Stimulated activated naive CD8-positive, alpha-beta T cell treated with anti-CD3 and anti-CD28 coated beads, Interleukin-15, Interleukin-2, amounts not matched to agents 100 U/mL and 50 U/mL, for 24 hours (primary cell): ENCODE data around the gene GUCA2A.

Source experiments
- ATAC-seq: fragments of 150-1000 bp; cut with Tn5 transposase; one replicate; pipeline ENCODE4 v1.10.0; 2021
- DNase-seq: peaks from one replicate; pipeline ENCODE4 v3.0.0; 2021

Gene GUCA2A

GRCh38 chr1:42176902-42177519, 12.5 kb upstream of the GUCA2A start:
- ATAC-seq (no peak), DNase-seq (no peak)

- no peak for ATAC-seq
- DNase-seq = no peak
These were observed 10.9 kb upstream of the GUCA2A start for GRCh38 chr1:42175314-42176054.

DNA sequence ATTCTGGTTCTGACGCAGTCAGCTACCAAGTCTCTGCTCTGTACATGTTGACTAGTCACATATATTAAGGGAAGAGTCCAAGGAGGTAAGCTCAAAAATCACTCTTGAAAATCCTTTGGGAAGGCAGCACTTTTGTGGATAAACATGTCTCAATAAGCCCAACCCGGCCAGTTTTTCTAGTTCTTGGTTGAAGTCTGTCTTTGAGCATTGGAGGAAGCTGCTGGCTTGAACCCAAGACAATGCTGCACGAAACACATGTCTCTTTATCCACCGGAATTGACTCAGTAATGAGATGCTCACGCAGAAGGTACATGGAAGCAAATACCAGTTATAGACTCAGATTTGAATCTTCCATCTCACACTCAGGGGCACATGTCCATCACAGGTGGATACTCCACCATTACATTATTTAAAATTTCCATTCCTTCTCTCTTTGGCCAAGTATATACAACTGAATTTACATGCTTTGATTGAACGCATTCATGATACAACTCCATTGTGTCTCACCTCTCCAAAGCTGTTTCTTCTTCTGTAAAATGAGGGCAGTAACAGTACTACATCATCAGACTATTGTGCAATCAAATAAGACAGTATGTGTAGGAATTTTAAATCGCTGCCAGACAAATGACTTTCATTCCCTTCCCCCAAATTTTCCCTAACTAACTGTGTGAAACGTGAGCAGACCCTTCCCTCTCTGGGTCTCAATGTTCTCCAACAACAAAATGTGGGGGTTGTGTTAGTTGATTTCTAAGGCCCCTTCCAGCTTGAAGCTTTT, 9.6 kb upstream of the GUCA2A start:
- no peak for ATAC-seq
- DNase-seq = no peak

GRCh38 chr1:42173155-42173933, 8.8 kb upstream of the GUCA2A start:
- peak; percentile 48 for ATAC-seq
- DNase-seq = peak; percentile 69

GRCh38 chr1:42172381-42173133, 8.0 kb upstream of the GUCA2A start:
- no peak for DNase-seq
- ATAC-seq = no peak

DNA sequence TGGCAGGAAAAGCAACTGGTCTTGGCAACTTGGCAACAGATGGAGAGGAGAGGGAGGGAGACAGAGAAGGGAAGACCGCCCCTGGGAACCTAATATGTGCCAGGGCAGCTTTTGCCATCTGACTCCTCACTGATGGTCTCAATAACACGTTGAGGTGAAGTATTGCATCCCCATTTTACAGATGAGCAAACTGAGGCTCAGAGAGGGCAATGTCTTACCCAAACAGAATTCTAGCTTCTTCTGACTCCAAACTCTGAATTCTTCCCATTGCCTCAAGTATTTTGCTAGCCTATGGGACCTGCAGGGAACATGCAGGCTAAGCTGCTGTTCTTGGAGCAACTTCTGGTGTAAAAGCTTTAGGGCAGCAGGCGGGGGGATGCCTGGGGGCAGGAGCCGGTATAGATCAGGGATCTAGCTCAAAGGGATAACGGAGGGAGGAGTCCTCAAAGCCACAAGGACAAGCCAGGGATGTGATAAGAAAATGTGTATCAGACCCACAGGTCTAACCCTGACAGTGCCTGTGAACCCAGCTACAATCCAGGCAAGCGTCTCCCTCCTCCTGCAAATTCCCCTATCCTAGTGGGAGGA, 7.2 kb upstream of the GUCA2A start:
- DNase-seq (no peak), ATAC-seq (no peak)

DNA sequence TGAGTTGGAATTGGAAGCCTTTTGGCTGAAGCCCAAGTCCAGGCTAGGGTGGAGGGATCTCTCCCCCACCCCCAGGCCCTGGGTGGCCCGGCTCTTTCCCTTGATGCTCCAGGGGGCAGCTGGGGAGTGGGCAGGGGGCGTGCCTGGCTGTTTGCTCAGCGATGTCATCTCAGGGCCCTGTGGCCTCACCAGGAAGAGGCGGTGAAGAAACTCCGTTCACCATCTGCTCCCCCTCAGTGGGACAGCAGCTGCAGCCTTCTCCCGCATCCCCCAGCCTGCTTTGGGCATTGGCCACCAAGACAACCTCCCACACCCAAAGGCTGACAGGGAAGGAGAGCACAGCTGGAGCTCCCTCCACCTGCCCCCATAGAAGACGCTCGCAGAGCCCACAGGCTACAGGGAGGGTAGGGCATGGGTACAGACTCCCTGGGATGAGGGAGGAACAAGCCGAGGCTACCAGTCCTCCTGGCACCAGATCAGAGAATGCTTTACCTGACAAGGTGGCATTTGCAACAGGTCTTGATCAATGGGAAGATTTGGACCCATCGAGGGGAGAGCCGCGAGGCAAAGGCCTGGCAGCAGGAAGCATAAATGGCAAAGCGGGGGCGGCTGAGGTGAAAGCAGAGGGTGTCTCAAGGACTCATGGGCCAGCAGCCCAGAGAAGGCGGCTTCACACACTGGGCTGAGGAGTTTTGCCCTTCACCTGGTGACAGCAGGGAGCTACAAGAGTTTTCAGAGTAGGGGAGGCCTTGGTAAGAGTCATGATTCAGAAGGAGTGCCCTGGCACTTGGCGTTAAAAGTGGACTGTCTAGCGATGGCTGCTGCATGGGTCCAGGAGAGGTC, 6.5 kb upstream of the GUCA2A start:
- ATAC-seq (no peak), DNase-seq (no peak)

- ATAC-seq (no peak), DNase-seq (no peak)
These were observed 4.2 kb upstream of the GUCA2A start for GRCh38 chr1:42168763-42169162.

DNA sequence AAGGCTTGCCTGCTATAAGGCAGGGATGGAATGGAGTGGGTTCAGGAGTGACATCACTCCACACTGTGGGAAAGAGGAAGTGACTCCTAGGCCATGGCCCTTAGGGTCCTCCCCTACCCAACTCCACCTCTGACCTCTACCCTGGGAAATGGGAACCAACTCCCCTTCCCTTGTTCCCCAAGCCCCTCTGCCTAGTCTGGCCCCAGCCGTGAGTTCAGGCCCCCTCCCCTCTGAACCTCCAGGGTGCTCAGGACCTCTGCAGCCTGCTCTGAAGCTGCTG, 3.8 kb upstream of the GUCA2A start:
- DNase-seq (no peak), ATAC-seq (no peak)

DNA sequence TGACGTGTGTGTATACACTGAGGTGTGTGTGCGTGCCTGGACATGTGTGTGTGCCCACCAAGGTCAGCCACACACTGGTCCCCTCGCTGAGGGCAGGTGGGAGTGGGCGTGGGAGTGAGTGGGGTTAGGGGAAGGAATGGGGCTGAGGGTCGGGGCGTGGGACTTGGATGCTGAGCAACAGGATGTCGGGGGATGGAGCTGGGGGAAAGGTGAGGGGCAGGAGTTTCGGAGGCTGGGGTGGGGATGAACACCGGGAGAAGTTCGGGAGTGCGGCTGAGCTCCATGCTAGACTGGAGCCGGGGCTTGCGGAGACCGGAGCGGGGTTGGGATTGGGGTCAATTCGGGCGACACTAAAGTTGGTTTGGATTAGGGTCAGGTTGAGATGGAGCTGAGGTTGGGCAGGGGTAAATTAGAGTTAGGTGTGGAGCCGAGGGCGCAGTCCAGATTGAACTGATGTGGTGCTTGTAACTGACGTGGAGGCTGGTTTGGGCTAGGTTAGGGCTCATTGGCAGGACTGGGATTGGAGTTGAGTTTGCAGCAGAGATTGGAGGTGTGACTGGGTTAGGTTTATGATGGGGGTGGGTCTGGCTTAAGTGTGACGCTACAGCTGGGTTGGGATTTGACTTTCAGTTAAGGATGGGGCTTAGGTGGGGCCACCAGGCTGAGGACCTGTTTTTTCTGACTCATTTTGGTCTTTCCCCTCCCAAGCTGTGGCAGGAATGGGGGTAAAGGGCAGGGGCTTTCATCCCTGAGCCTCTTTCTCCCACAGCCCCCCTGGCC, 3.3 kb upstream of the GUCA2A start:
- no peak for DNase-seq
- ATAC-seq = no peak

- ATAC-seq = no peak
- DNase-seq = no peak
These were observed 1.1 kb upstream of the GUCA2A start for GRCh38 chr1:42165511-42166210.

- no peak for ATAC-seq
- DNase-seq = no peak
These were observed 725 bp downstream of the GUCA2A start for GRCh38 chr1:42163536-42164503.

DNA sequence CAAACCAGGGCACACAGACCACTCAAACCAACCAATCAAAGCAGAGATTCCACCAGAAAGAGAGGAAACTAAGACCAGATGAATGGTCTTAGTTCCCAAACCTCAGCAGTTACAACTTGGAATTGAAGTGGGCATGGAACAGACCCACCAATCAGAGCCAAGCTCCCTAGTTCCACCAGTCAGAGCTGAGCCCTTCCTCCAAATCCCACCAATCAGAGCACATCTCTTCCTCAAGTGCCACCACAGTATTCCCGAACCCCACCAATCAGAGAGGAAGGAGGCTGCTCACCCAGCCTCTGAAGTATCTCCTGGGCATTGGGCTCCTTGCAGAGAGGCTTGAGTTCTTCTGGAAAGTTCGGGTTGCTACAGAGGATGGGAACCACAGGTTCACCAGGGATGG, 1.4 kb downstream of the GUCA2A start:
- DNase-seq (no peak), ATAC-seq (no peak)

GRCh38 chr1:42162181-42162580, 2.4 kb downstream of the GUCA2A start:
- ATAC-seq (no peak), DNase-seq (no peak)

GRCh38 chr1:42158189-42158588, 6.4 kb downstream of the GUCA2A start:
- ATAC-seq (no peak), DNase-seq (no peak)

DNA sequence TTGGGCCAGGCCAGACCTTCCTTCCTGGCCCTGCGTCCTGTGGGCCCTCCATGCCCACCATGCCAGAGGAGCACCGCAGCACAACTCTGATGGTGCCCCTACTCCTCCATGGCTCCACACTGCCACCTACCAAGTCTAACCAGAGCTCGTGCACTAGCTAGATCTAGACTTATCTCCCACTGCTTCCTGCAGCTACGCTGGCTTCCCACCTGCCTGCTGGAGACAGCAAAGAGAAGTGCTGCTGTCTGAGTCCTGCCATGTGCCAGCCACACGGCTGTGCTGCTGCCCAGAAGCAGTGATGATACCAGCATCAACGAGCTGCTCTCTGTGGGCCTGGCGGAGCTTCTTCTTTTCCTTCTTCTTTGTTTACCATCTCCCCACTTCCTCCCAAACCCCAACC, 6.9 kb downstream of the GUCA2A start:
- DNase-seq = no peak
- peak; percentile 56 for ATAC-seq

DNA sequence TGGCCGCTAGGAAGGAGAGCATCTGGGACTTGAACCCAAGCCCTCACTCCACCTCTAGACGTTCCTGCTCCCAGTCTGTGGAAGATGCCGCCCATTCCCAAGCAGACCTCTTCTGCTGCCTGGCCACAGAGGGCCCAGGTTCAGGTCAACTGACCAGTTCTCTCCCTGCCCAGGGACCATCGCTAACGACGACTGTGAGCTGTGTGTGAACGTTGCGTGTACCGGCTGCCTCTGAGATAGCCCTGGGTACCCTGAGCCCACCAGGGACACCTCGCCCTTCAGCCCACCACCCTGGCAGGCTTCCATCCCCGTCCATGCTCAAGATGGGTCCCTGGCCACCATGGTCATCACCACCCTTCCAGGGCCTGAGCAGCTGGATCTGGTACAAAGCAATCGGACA, 9.2 kb downstream of the GUCA2A start:
- ATAC-seq (no peak), DNase-seq (no peak)

- no peak for ATAC-seq
- no peak for DNase-seq
These were observed 9.9 kb downstream of the GUCA2A start for GRCh38 chr1:42154685-42155084.
